C4-2B (cell line): ENCODE measurements around the gene TMEM168.
"Not testable (repeated sequence)": the region's sequence is repeated elsewhere in the genome, so short reads cannot be mapped to it uniquely, and the experiment has no call there.

ENCODE experiments used
- H3K27ac ChIP-seq: fragments of 450-650 bp; 2 replicates; pipeline ENCODE4 v1.5.1; 2017
- ZFX ChIP-seq: fragments of 450-650 bp; IDR thresholded peaks from 2 replicates; pipeline ENCODE4 v1.6.1; 2017
- TF ChIP-seq, protein P1 (sequence below): fragments of 450-650 bp; conservative IDR thresholded peaks from 2 replicates; pipeline ENCODE4 v1.5.1; 2017; ENCODE audit warnings: mild to moderate bottlenecking

Gene TMEM168

DNA sequence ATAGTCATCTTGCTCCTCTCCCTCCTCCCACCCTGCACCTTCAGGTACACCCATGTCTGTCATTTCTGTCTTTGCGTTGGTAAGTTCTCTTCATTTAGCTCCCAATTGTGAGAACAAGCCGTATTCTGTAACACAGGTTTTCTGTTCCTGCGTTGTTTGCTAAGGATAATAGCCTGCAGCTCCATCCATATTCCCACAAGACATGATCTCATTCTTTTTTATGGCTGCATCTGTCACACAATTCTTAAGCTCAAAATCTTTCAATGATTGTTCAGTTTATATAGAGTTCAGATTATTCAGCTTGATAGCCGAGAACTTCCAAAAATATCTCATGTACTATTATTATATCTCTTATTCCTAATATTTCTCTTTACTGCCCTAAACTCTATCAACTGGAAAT, 16.0 kb upstream of the TMEM168 start:
- no peak for TF ChIP-seq ZFX
- TF ChIP-seq, protein P1, sequence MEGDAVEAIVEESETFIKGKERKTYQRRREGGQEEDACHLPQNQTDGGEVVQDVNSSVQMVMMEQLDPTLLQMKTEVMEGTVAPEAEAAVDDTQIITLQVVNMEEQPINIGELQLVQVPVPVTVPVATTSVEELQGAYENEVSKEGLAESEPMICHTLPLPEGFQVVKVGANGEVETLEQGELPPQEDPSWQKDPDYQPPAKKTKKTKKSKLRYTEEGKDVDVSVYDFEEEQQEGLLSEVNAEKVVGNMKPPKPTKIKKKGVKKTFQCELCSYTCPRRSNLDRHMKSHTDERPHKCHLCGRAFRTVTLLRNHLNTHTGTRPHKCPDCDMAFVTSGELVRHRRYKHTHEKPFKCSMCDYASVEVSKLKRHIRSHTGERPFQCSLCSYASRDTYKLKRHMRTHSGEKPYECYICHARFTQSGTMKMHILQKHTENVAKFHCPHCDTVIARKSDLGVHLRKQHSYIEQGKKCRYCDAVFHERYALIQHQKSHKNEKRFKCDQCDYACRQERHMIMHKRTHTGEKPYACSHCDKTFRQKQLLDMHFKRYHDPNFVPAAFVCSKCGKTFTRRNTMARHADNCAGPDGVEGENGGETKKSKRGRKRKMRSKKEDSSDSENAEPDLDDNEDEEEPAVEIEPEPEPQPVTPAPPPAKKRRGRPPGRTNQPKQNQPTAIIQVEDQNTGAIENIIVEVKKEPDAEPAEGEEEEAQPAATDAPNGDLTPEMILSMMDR, result no peak
- H3K27ac ChIP-seq, result no peak overlapping the region

DNA sequence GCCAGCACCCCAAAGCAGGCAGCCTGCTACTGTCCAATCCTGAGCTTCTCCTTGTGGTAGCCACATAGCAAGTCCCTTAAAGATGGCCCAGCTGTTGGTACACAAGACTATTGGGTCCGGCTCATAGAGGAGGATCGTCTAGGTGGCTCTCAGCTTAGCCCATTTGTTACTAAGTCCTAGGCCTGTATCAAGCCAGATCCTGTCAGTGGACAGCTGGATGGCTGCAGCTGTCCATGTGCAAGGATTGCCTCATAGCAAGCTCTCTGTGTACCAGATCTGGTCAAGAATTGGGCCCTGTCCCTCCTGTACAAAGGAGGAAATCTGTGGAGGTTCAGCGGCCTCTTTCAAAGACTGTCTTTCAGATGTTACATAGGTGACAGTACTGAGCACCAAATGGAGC, 12.2 kb upstream of the TMEM168 start:
- no peak overlapping the region for H3K27ac ChIP-seq
- TF ChIP-seq ZFX, result no peak
- TF ChIP-seq, protein P1, result no peak

GRCh38 chr7:112800486-112800885, 10.3 kb upstream of the TMEM168 start:
- no peak for TF ChIP-seq ZFX
- TF ChIP-seq, protein P1, result no peak
- H3K27ac ChIP-seq, result no peak overlapping the region

DNA sequence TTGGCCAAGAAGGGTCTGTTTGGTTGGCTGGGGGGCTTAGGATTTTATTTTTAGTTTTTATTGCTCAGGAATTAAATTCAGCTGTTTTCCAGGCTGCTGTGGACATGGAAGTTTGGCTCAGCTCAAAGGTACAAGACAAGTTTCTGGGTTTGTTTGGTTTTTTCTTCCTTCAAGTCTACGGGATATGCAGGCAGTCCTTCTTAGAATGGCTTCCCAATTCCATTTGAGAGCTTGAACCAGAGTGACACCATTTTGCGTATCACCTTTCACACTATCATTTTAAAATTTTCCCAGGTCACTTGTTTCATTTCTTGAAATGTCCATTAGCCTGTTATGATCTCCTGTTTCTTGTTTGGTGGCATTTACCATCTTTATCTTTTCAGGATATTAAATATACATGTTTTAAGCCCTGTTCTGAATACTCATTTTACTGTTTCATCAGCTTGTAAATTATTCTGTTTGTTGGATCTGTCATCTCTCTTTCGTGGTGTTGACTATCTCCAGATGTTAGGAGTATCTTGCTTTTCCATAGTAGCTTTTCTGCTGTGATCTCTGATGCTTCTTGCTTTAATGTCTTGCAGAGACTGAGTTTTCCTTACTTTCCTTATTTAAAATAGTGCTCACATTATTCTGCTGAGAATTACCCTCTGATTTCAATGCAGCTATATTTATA, 9.4 kb upstream of the TMEM168 start:
- no peak for TF ChIP-seq ZFX
- TF ChIP-seq, protein P1, result no peak
- H3K27ac ChIP-seq, result no peak overlapping the region

DNA sequence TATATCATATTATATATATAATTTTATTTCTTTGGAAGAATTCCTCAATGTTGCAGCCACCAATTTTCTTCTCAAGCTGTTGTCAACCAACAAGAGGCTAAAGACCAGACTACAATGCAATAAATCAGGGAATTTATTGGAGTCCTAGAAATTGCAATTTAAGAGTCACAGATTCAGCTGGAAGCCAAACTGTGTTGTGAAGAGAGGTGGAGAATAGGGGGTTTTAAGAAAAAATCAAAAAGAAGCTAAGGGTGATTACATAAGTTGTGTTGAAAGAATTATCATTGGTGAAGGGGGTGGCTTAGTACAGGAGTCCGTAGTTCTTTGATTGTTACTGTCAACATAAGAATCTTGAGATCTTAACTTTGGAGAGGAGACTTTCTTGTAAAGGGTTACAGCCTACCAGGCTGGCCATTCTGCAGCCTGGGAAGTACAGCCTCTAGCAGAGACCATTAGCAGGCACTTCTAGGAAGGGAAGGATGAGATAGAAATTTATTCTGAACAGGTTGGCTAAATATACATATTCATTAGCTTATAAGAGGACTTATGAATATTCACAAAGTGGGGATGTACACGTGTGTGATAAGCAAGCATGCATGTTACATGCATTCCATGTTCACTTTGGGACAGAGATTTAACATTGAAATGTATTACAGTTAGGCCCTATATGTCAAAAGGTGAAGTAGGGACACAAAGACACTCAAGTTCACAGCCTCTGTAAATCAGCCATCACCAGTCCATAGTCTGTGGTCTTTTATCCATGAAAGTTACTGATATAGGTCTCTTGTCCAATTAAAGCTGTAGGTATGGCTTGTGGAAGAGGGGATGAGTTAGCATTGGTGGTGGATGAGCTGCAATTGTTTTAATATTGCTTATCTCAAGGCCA, 8.3 kb upstream of the TMEM168 start:
- TF ChIP-seq, protein P1, result no peak
- TF ChIP-seq ZFX, result no peak
- no peak overlapping the region for H3K27ac ChIP-seq

DNA sequence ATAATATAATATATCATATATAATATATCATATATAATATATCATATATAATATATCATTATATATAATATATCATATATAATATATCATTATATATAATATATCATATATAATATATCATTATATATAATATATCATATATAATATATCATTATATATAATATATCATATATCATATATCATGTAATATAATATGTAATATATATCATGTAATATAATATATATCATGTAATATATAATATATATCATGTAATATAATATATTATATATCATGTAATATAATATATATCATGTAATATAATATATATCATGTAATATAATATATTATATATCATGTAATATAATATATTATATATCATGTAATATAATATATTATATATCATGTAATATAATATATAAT, 6.4 kb upstream of the TMEM168 start:
- not testable (repeated sequence) for H3K27ac ChIP-seq

DNA sequence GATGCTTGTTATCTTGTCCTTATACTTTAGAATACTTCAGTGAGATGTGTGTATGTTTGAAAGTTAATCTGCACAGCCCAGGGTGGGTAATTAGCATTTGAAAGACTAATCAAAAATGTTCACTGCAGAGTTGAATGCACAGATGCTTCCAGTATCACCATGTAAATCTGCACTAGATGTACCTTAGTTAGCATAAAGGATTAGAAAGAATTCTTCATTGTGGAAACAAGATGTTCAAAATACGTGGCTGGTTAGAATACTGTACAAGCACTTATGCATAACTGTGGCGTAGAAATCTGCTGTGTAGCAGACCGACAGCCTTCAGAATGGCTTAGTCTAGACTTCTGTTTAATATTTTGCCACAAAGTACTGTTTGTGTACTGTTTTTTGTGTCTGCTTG, 2.2 kb upstream of the TMEM168 start:
- TF ChIP-seq ZFX, result no peak
- TF ChIP-seq, protein P1, result no peak
- H3K27ac ChIP-seq, result no peak overlapping the region
